Measurements from ENCODE around the gene COX11. TPM values are rescaled to one million over a fixed set of nuclear protein-coding genes. Genes with fewer than 3 reads are reported as not detected.

The COX11 gene
- total RNA-seq, 2 experiments from 2014 or later: 49.7 to 54.8 TPM

DNA sequence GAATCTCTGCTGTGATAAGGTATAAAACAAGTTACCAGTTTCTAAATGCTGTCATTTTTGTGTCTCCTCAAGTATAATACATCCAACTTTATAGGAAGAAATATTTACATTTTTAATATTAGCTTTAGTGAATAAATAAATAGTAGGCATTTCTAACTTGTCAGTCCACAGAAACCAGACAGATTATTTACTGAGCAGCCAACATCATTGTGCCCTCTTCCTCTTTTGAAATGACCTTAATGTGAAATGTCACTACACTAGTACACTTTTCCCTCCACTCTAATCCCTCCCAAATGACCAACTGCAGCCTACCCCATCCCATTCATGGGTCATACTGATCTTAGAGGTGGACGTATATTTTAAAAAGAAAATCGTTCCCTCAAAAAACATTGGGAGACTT is 9.3 kb upstream of the COX11 start:
- DNase-seq (no peak), ATAC-seq (ENCODE audit: low read depth) (no peak)
- Mint-ChIP-seq H3K27ac (no peak overlapping the region), H3K9me3 (peaks cover 11% of the 10 kb centered on the region), H3K27me3 (no peaks in the 10 kb centered on the region), H3K4me1 (peaks cover 9% of the 10 kb centered on the region), H3K36me3 (peaks cover 15% of the 10 kb centered on the region), H3K4me3 (no peak overlapping the region)
- POLR2A ChIA-PET: no interaction called here

DNA sequence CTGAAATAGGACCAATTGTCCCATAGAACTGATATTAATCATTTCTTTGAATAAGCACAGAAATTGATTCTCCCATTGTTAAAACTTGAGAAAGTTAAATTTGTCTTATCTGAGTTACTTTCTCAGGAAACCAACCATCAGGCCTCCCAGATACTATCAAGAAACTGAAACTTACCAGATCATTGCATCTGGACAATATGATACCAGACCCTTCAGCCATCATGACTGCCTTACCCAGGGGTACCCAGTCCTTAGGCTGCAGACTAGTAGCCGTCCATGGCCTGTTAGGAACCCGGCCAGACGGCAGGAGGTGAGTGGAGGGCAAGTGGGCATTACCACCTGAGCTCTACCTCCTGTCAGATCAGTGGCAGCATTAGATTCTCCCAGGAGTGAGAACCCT is 7.9 kb upstream of the COX11 start:
- Mint-ChIP-seq H3K27ac (no peak overlapping the region), H3K27me3 (no peaks in the 10 kb centered on the region), H3K4me3 (no peak overlapping the region), H3K36me3 (peaks cover 14% of the 10 kb centered on the region), H3K9me3 (peaks cover 8% of the 10 kb centered on the region), H3K4me1 (peaks cover 9% of the 10 kb centered on the region)
- POLR2A ChIA-PET: no interaction called here
- ATAC-seq (ENCODE audit: low read depth) (no peak), DNase-seq (no peak)

DNA sequence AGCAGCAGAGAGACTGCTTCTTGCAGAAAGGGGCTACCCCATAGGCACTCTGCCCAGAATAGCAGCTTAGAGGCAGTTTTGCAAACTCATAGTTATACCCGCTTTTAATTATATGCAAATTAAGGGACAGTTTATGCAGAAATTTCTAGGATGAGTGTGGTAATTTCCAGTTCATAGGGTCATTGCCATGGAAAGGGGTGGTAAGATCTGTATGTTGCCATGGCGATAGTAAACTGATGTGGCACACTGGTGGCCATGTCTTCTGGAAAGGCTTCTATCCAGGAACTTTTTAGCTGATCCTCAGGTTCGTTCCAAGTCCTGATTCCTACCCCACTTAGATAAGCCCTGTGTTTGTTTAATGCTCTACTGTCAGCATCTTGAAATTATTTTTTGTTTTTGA is 6.3 kb upstream of the COX11 start:
- Mint-ChIP-seq H3K4me3 (no peak overlapping the region), H3K9me3 (peaks cover 5% of the 10 kb centered on the region), H3K27me3 (no peaks in the 10 kb centered on the region), H3K4me1 (peaks cover 13% of the 10 kb centered on the region), H3K36me3 (peaks cover 10% of the 10 kb centered on the region), H3K27ac (no peak overlapping the region)
- POLR2A ChIA-PET: no interaction called here
- DNase-seq (no peak), ATAC-seq (ENCODE audit: low read depth) (no peak)

DNA sequence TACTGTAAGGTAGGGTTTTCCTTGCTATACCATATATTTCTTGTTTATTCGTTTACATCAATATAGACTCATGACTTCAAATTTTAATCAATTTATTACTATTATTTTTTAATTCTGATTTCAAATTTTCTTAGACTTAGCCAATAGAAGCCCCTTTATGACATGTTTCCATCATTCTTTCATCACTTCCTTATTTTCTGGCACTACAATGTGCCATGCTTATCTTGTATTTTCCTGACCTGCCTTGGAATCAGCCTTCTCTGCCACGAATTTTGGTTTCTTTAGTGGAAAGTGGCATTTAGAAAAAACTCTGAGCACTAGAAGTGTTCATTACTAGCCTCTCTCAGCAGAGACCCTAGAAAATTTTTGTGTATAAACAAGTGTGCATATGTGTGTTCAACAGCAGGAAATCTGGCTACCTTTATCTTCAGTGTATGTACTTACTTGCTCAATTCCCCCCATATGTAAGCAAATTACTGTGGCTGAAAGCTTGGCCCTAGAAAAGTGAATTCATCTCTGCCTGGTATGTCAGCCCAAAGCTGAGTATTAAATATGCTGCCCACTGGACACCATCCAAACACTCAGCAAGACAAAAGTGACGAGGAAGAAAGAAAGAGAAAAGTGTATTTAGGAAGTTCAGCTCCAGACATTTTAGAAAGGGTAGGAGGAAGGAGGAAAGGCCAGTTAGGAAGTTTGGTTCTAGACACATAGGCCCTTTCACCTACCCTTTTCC is 4.1 kb upstream of the COX11 start:
- no peak overlapping the region for H3K4me3 Mint-ChIP-seq
- peaks cover 11% of the 10 kb centered on the region for H3K4me1 Mint-ChIP-seq
- no peak for DNase-seq
- peaks cover 3% of the 10 kb centered on the region for H3K36me3 Mint-ChIP-seq
- no peaks in the 10 kb centered on the region for H3K27me3 Mint-ChIP-seq
- no peak overlapping the region for H3K27ac Mint-ChIP-seq
- POLR2A ChIA-PET: no interaction called here
- no peak for ATAC-seq (ENCODE audit: low read depth)
- H3K9me3 Mint-ChIP-seq: peaks cover 2% of the 10 kb centered on the region

DNA sequence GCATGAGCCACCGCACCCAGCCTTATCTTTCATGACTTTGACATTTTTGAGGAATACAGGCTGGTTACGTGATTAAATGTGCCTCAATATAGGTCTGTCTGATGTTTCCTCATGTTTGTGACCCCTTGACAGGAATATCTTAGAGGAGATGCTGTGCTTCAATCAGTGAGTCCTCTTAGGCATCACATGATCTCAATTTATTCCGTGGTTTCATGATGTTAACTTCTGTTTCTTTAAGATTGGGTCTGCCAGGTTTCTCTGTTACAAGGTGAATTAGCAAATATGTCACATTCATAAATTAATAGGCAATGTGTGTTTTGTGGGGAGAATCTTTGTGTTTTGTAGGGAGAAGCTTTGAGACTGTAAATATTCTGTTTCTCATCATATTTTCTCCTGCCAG is 3.4 kb upstream of the COX11 start:
- peaks cover 1% of the 10 kb centered on the region for H3K36me3 Mint-ChIP-seq
- no peaks in the 10 kb centered on the region for H3K9me3 Mint-ChIP-seq
- no peaks in the 10 kb centered on the region for H3K27me3 Mint-ChIP-seq
- POLR2A ChIA-PET: no interaction called here
- no peak for ATAC-seq (ENCODE audit: low read depth)
- H3K27ac Mint-ChIP-seq: no peak overlapping the region
- peaks cover 16% of the 10 kb centered on the region for H3K4me1 Mint-ChIP-seq
- no peak overlapping the region for H3K4me3 Mint-ChIP-seq
- DNase-seq: no peak

DNA sequence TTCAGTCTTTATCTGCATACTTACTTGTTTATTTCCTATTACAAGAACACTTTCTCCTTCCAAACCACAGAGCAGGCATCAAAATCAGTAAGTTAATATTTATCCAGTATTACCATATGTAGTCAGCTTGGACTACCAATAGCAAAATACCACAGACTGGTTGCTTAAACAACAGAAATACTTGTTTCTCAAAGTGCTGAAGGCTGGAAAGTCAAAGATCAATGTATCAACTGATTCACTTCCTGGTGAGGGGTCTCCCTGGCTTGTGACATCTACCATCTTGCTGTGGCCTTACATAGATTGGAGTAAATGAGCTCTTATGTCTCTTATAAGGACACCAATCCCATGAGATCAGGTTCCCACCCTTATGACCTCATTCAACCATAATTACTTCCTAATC is 2.7 kb upstream of the COX11 start:
- Mint-ChIP-seq H3K9me3 (no peaks in the 10 kb centered on the region), H3K4me1 (peaks cover 23% of the 10 kb centered on the region), H3K4me3 (no peak overlapping the region), H3K36me3 (peaks cover 1% of the 10 kb centered on the region), H3K27ac (no peak overlapping the region), H3K27me3 (no peaks in the 10 kb centered on the region)
- POLR2A ChIA-PET: no interaction called here
- DNase-seq (no peak), ATAC-seq (ENCODE audit: low read depth) (no peak)

DNA sequence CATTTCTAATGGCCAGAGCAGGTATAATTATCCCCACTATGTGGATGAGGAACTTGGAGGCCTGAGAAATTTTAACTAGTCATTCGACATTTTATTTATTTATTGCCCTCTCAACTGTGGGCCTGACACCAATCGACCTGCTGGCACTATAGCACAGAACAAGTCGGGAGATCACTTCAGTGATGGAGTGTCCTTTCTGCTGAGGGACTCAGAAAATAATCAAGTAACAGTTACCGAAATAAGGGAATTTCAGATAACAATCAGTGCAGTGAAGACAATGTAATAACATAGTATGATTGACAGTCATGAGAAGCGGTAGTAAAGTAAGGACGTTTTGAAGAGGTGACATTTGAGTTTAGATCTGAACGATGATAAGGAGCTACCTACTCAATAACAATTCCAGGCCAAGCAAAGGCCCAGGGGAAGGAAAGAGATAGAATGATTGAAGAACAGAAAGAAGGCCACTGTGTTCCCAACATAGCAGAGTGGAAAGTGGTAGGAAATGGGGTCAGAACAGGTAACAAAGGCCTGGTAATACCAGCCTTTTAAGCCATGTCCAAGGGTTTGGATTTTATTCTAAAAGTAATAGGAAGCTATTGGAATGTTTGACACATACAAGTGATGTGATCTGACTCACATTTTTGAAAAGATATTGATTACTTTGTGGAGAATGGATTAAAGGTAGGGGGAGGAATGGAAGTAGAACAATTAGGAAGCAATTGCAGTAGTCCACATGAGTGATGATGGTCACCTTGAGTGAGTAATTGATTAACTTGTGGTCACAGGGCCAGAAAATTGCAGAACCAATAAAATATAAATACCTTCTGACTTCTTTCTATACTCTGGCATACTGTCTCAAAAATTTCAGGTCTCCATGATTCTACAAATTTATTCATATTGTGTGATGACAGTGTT is 1.5 kb upstream of the COX11 start:
- H3K36me3 Mint-ChIP-seq: peaks cover 5% of the 10 kb centered on the region
- H3K9me3 Mint-ChIP-seq: no peaks in the 10 kb centered on the region
- no peak overlapping the region for H3K4me3 Mint-ChIP-seq
- DNase-seq (no peak), ATAC-seq (ENCODE audit: low read depth) (no peak)
- no peak overlapping the region for H3K27ac Mint-ChIP-seq
- POLR2A ChIA-PET: interaction anchor here (0.6 to 1.8 kb wide), 2 partner anchors 10 to 294 kb away, joined by 3 to 5 read pairs; no protein-coding TSS in a partner anchor
- H3K27me3 Mint-ChIP-seq: no peaks in the 10 kb centered on the region
- peaks cover 24% of the 10 kb centered on the region for H3K4me1 Mint-ChIP-seq

DNA sequence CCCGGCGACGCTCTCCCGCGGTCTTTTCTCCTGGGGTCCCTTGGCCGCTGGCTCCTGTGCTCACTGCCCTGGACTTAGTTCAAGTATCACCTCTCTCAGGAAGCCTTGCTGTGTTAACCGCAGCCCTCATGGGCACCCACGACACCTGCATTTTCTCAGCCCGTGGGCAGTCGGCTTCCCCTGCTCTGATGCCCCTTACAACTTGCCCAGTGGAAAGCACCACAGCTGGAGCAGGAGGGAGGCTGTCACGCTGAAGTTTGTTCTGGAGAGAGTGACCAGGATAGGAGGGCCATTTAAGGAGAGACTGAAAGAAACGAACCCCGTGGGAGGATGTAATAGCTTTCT is 506 bp upstream of the COX11 start:
- peaks cover 7% of the 10 kb centered on the region for H3K36me3 Mint-ChIP-seq
- POLR2A ChIA-PET: interaction anchor here (0.6 to 1.8 kb wide), 2 partner anchors 11 to 295 kb away, joined by 3 to 5 read pairs; no protein-coding TSS in a partner anchor
- H3K27ac Mint-ChIP-seq: no peak overlapping the region
- H3K27me3 Mint-ChIP-seq: no peaks in the 10 kb centered on the region
- DNase-seq (no peak), ATAC-seq (ENCODE audit: low read depth) (peak; percentile 24)
- H3K4me1 Mint-ChIP-seq: peaks cover 24% of the 10 kb centered on the region
- no peak overlapping the region for H3K4me3 Mint-ChIP-seq
- no peaks in the 10 kb centered on the region for H3K9me3 Mint-ChIP-seq

DNA sequence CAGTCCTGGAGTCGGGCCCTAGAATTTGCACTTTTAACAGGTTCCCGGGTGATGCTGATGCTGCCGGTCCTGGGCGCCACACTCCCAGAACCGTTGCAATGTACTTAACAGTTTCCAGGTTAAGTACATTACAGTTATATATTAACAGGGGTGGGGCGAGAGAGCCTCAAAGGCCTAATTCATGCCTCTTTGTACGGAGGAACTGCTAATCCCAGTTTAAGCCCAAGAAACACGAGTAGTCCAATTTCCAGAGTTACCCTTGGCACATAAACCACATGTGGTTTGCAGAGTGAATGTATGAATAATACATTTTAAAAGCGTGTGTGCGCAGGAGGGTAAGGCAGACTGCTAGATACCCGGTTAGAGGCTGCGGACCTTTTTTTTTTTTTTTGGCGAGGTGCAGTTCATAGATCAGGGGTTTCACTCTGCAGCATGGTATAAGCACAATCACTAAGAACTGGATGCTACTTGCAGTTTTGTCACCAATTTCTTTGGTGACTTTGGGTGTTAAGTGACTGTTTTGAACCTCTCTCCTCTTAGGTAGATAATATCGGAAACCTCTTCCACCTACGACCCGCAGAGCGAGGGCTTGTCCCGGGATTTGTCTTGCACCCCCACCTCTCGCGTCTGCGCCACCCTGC is 713 bp downstream of the COX11 start:
- POLR2A ChIA-PET: interaction anchor here (0.6 to 1.2 kb wide), 3 partner anchors 452 to 532 kb away, joined by 3 to 4 read pairs (median 3); no protein-coding TSS in a partner anchor
- H3K9me3 Mint-ChIP-seq: no peaks in the 10 kb centered on the region
- DNase-seq: no peak

DNA sequence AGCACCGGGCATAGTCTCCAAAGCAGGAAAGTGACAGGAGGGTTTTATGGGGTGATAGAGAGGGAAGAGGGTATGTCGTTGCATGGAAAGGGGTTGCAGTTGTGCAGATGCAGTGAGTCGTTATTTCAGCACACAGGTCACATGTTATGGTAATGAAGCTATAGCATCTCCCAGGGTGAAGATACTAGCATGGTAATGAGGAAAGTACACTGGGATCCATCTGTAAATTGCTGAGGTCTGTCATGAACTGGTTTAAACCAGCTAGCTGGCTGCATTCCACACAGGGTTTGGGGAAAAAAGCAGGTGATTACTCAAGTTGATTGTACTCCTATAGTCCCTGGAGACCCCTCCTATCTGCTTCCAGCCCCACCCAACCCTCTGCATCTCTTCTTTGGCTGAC is 11.7 kb downstream of the COX11 start:
- DNase-seq (no peak), ATAC-seq (ENCODE audit: low read depth) (no peak)
- Mint-ChIP-seq H3K27ac (no peak overlapping the region), H3K4me3 (no peak overlapping the region), H3K27me3 (no peaks in the 10 kb centered on the region), H3K36me3 (peaks cover 23% of the 10 kb centered on the region), H3K4me1 (no peaks in the 10 kb centered on the region), H3K9me3 (no peaks in the 10 kb centered on the region)
- POLR2A ChIA-PET: no interaction called here

More for the DNA sequence above, 713 bp downstream of the COX11 start:
- ATAC-seq (ENCODE audit: low read depth): peak; percentile 31
- H3K4me1 Mint-ChIP-seq: peaks cover 23% of the 10 kb centered on the region
- H3K36me3 Mint-ChIP-seq: peaks cover 11% of the 10 kb centered on the region
- no peak overlapping the region for H3K27ac Mint-ChIP-seq
- H3K27me3 Mint-ChIP-seq: no peaks in the 10 kb centered on the region
- H3K4me3 Mint-ChIP-seq: no peak overlapping the region

DNA sequence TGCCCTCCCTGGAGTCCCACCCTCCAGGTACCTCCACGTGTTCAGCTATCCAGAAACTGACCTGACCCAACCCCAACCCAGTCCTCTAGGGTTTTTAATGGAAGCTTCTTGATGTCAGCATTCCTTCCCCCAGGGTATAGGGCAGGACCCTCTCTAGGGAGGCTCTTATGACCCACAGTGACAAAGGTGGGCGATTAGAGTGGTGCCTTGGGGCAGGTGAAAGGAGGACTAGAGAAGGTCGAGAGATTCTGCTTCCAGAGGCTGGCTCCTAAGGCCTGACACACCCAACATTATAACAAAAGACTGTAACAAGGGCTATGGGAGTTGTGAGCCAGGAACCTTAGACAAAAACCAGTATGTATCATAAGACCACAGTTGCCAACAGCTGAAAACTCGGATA is 17.2 kb downstream of the COX11 start:
- peaks cover 9% of the 10 kb centered on the region for H3K4me1 Mint-ChIP-seq
- no peak for DNase-seq
- peaks cover 3% of the 10 kb centered on the region for H3K36me3 Mint-ChIP-seq
- H3K27me3 Mint-ChIP-seq: no peaks in the 10 kb centered on the region
- no peak for ATAC-seq (ENCODE audit: low read depth)
- POLR2A ChIA-PET: no interaction called here
- H3K4me3 Mint-ChIP-seq: no peak overlapping the region
- H3K9me3 Mint-ChIP-seq: no peaks in the 10 kb centered on the region
- H3K27ac Mint-ChIP-seq: no peak overlapping the region

DNA sequence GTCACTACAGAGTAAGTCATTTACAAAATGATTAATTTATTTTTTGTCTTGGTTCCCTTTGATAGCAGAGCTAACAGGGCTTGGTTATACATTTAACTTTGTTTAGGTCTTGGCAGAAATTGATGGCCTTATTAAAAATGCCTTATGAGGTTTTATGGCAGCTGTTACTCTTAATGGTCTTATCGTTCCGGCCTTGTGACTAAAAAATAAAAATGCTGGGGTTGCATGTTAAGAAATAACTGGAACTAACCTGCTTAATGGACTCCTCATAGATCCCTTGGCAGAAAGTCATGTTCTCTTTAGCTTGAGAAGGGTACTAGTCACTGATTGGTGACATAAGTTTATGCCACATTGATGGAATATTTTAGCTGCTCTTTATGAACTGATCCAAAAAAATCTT is 18.3 kb downstream of the COX11 start:
- POLR2A ChIA-PET: no interaction called here
- H3K9me3 Mint-ChIP-seq: no peaks in the 10 kb centered on the region
- peaks cover under 1% of the 10 kb centered on the region for H3K27me3 Mint-ChIP-seq
- ATAC-seq (ENCODE audit: low read depth) (no peak), DNase-seq (no peak)
- H3K36me3 Mint-ChIP-seq: peaks cover 3% of the 10 kb centered on the region
- no peak overlapping the region for H3K27ac Mint-ChIP-seq
- H3K4me3 Mint-ChIP-seq: no peak overlapping the region
- H3K4me1 Mint-ChIP-seq: peaks cover 15% of the 10 kb centered on the region

DNA sequence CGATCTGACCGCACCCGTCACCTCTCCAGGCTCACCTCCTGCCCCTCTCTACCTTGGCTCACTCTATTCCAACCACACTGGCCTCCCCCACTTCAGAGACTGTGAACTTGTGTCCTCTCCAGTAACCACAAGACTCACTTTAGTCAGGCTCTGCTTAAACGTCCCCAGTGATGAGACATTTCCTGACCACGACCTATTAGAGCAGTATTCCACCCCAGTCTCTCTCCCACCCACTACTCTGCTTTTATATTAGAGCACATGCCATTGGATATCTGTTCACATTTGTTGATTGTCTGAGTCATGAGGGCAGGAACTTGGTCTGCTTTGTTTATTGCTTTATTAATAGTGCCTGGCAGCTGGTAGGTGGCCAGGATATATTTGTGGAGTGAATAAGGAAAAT is 20.1 kb downstream of the COX11 start:
- DNase-seq: no peak
- ATAC-seq (ENCODE audit: low read depth): no peak
- no peak overlapping the region for H3K27ac Mint-ChIP-seq

More for the DNA sequence above, 20.1 kb downstream of the COX11 start:
- POLR2A ChIA-PET: no interaction called here
- peaks cover 20% of the 10 kb centered on the region for H3K4me1 Mint-ChIP-seq
- H3K4me3 Mint-ChIP-seq: no peak overlapping the region
- no peaks in the 10 kb centered on the region for H3K36me3 Mint-ChIP-seq
- H3K27me3 Mint-ChIP-seq: peaks cover 7% of the 10 kb centered on the region
- no peaks in the 10 kb centered on the region for H3K9me3 Mint-ChIP-seq
